Measurements from ENCODE around the gene ARHGAP24.
"Not testable (repeated sequence)": the region's sequence is repeated elsewhere in the genome, so short reads cannot be mapped to it uniquely, and the experiment has no call there.

- TF ChIP-seq SUZ12 (IDR thresholded peaks at IDR 0.05); FOXM1 (IDR thresholded peaks at IDR 0.05; ENCODE audit: borderline replicate concordance); BHLHE40 (IDR thresholded peaks at IDR 0.05; ENCODE audit: borderline replicate concordance); ELF4 (IDR thresholded peaks at IDR 0.05); FOXA1 (IDR thresholded peaks at IDR 0.05); TARDBP (IDR thresholded peaks at IDR 0.05); PKNOX1 (IDR thresholded peaks at IDR 0.05); ZNF384 (IDR thresholded peaks at IDR 0.05): not testable (repeated sequence)
These were observed 378.8 kb downstream of the ARHGAP24 start for GRCh38 chr4:85853740-85854139.
